ENCODE measurements around the gene CLIC1. TPM values are rescaled to one million over a fixed set of nuclear protein-coding genes. Genes with fewer than 3 reads are reported as not detected.

The CLIC1 gene
- total RNA-seq, 1 experiment from 2014 or later, result 1,071 TPM

DNA sequence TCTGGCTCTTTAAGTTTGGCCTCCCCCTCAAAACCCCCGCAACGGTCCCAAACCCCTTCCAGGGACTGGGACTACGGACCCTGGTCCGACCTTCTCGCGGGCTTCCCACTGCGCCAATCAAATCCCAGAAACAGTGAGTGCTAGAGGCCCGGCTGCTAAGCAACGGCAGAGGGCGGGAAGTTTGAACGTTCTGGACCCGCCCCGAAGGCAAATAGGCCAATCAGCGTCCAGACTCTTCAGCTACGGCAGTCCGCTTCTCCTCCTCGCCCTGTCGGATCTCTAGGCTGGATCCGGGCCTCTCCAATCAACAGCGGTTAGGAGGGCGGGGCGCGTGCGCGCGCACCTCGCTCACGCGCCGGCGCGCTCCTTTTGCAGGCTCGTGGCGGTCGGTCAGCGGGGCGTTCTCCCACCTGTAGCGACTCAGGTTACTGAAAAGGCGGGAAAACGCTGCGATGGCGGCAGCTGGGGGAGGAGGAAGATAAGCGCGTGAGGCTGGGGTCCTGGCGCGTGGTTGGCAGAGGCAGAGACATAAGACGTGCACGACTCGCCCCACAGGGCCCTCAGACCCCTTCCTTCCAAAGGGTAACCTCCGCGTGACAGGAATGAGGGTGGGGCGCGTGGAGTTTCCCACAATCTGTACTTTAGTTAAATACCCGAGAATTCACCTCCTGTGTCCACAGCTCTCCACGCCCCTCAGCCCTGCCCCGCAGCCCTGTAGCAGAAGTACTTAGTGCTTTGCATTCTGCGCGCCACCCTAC, 3.5 kb upstream of the CLIC1 start, which contains the start of gene MSH5:
Gene MSH5 (plus strand): TSS at position 367 of the 758 bp plus-strand sequence. CDS start 462 bp downstream, outside the sequence.
- Histone ChIP-seq H3K9me3 (replicated peaks) (no peaks in the 10 kb centered on the region), H3K4me3 (peak within 1 kb of the TSS; percentile 57), H3K27ac (peak within 1 kb of the TSS; percentile 94), H3K4me1 (replicated peaks) (peaks cover 36% of the 10 kb centered on the region), H3K27me3 (replicated peaks) (no peaks in the 10 kb centered on the region), H3K36me3 (peaks cover 45% of the 10 kb centered on the region)
- DNase-seq (ENCODE audit: low read depth in 1 of 2, low spot score in 2 of 2), result peak; percentile 98 to 99

GRCh38 chr6:31737991-31738979, 2.0 kb upstream of the CLIC1 start:
- Histone ChIP-seq H3K9me3 (replicated peaks) (no peaks in the 10 kb centered on the region), H3K27me3 (replicated peaks) (no peaks in the 10 kb centered on the region), H3K4me1 (replicated peaks) (peaks cover 48% of the 10 kb centered on the region), H3K4me3 (no peak overlapping the region; the same call in 1 of the 2 replicates), H3K27ac (peak overlapping the region; percentile 94), H3K36me3 (peaks cover 52% of the 10 kb centered on the region)
- DNase-seq (ENCODE audit: low read depth in 1 of 2, low spot score in 2 of 2), result peak; percentile 83 to 89

- peaks cover 52% of the 10 kb centered on the region for H3K36me3 ChIP-seq
- no peaks in the 10 kb centered on the region for H3K27me3 ChIP-seq (replicated peaks)
- H3K9me3 ChIP-seq (replicated peaks), result no peaks in the 10 kb centered on the region
- peaks cover 48% of the 10 kb centered on the region for H3K4me1 ChIP-seq (replicated peaks)
- no peak overlapping the region for H3K4me3 ChIP-seq
- H3K27ac ChIP-seq, result peak overlapping the region; percentile 94
- no peak for DNase-seq (ENCODE audit: low read depth in 1 of 2, low spot score in 2 of 2)
Measured at GRCh38 chr6:31737315-31737990, 1.1 kb upstream of the CLIC1 start.

DNA sequence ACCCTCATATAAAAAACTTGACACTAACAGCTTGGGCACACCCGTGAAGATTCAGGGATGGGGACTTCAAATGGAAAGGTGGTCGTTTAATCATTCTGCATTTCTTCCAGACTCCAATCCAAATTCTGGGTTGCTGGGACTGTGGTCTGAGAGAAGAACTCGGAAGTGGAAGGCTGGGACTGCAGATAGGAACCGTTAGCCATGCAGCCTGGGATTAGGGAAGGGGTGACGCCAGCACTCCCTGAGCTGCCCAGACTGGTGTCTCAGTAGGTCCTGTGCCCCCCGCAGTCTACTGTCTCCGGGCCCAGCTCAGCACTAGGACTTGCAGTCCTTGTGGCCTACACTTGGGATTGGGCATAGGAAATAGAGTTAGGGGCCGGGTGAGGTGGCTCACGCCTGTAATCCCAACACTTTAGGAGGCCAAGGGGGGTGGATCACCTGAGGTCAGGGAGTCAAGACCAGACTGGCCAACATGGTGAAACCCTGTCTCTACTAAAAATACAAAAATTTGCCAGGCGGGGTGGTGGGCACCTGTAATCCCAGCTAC, 511 bp upstream of the CLIC1 start:
- DNase-seq (ENCODE audit: low read depth in 1 of 2, low spot score in 2 of 2), result no peak
- H3K27me3 ChIP-seq (replicated peaks), result no peaks in the 10 kb centered on the region
- peak overlapping the region; percentile 78 for H3K27ac ChIP-seq

DNA sequence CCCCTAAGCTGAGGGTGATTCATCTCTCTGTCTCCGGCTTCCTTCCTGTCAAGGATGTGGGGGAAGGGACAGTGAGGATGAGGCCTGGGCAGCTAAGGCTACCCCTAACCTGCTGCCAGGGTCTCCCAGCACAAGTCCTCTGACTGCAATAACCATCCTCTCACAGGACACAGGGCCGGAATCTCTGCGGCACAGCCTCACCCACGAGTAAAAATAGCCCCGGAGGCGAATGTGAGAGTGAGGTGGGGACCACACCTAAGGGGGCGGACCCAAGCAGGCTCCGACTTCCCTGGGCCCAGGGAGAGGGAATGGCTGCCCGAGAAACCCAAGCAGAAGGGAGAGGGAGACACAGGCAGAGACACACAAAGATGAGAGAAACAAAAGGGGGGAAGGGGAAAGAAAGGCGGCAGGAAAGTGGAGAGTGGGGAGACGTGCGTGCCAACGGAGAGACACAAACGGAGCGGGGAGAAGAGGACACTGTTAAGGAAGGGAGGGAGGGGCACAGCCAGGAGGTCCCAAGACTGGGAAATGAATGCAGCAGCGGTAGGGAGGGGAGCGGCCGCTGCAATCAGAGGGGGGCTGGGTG, 1.4 kb downstream of the CLIC1 start:
- Histone ChIP-seq H3K4me1 (replicated peaks) (peaks cover 51% of the 10 kb centered on the region), H3K27me3 (replicated peaks) (no peaks in the 10 kb centered on the region), H3K4me3 (peak overlapping the region; percentile 53), H3K36me3 (peaks cover 62% of the 10 kb centered on the region), H3K27ac (peak overlapping the region; percentile 78), H3K9me3 (replicated peaks) (peaks cover 1% of the 10 kb centered on the region)
- DNase-seq (ENCODE audit: low read depth in 1 of 2, low spot score in 2 of 2), result peak; percentile 88 to 92

More for the DNA sequence above, 511 bp upstream of the CLIC1 start:
- H3K4me3 ChIP-seq, result peak overlapping the region; percentile 53
- H3K4me1 ChIP-seq (replicated peaks), result peaks cover 48% of the 10 kb centered on the region
- no peaks in the 10 kb centered on the region for H3K9me3 ChIP-seq (replicated peaks)
- peaks cover 52% of the 10 kb centered on the region for H3K36me3 ChIP-seq

- peaks cover 51% of the 10 kb centered on the region for H3K4me1 ChIP-seq (replicated peaks)
- peak overlapping the region; percentile 53 for H3K4me3 ChIP-seq
- H3K9me3 ChIP-seq (replicated peaks), result peaks cover 3% of the 10 kb centered on the region
- H3K27ac ChIP-seq, result peak overlapping the region; percentile 78
- peaks cover 64% of the 10 kb centered on the region for H3K36me3 ChIP-seq
- no peak for DNase-seq (ENCODE audit: low read depth in 1 of 2, low spot score in 2 of 2)
- H3K27me3 ChIP-seq (replicated peaks), result no peaks in the 10 kb centered on the region
Measured at GRCh38 chr6:31734247-31734820, 2.0 kb downstream of the CLIC1 start.

DNA sequence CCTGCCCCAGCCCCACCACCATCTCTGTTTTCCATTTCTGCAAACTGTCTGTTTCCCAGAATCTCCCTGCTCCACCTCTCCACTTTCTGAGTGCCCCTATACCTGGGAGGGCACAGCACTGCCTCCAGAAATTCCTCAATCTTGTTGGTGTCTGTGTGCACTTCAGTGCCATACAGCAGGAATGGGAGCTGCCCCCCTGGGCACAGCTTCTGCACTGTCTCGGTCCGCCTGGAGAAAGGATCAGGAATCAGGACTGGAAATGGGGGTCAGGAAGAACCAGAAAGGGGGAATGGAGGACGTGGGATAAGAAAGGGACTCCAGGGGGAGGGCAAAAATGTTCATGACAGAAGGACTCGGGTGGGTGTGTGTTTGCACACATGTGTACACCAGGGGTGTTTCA, 2.6 kb downstream of the CLIC1 start:
- Histone ChIP-seq H3K9me3 (replicated peaks) (peaks cover 3% of the 10 kb centered on the region), H3K4me3 (peak overlapping the region; percentile 53), H3K27me3 (replicated peaks) (no peaks in the 10 kb centered on the region), H3K36me3 (peaks cover 67% of the 10 kb centered on the region), H3K27ac (no peak overlapping the region; the same call in 1 of the 2 replicates), H3K4me1 (replicated peaks) (peaks cover 52% of the 10 kb centered on the region)
- no peak for DNase-seq (ENCODE audit: low read depth in 1 of 2, low spot score in 2 of 2)

DNA sequence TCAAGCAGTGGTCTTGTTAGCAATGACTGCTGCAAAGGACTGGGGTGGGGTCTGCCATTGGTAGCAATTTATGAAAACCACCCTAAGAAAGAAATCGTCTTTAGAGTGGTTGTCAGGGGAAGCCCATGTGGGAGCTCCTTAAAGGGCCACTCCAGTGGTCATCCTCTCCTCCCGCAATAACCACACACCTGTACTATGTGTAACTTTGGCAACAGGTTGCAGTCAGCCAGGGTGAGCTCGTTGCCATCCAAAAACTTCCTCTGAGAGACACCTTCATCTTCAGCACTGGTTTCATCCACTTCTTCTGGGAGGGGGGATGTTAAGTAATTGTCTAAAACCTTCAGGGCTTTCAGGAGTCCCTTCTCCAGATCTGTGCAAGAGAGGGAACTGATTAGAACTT, 4.3 kb downstream of the CLIC1 start:
- no peak for DNase-seq (ENCODE audit: low read depth in 1 of 2, low spot score in 2 of 2)
- Histone ChIP-seq H3K36me3 (peaks cover 83% of the 10 kb centered on the region), H3K9me3 (replicated peaks) (peaks cover 3% of the 10 kb centered on the region), H3K4me1 (replicated peaks) (peaks cover 37% of the 10 kb centered on the region), H3K27ac (no peak overlapping the region), H3K4me3 (no peak overlapping the region), H3K27me3 (replicated peaks) (no peaks in the 10 kb centered on the region)

GRCh38 chr6:31730631-31731086, 5.7 kb downstream of the CLIC1 start:
- Histone ChIP-seq H3K9me3 (replicated peaks) (peaks cover 3% of the 10 kb centered on the region), H3K27me3 (replicated peaks) (no peaks in the 10 kb centered on the region), H3K27ac (0 out of 2 replicates have a peak overlapping the region, but pooled peaks have one; percentile 5), H3K36me3 (peaks cover 88% of the 10 kb centered on the region), H3K4me1 (replicated peaks) (peaks cover 31% of the 10 kb centered on the region), H3K4me3 (peak overlapping the region; percentile 58; the same call in 1 of the 2 replicates)
- DNase-seq (ENCODE audit: low read depth in 1 of 2, low spot score in 2 of 2), result peak in 1 of 2 experiments; percentile 22

GRCh38 chr6:31729979-31730630, 6.2 kb downstream of the CLIC1 start:
- H3K9me3 ChIP-seq (replicated peaks), result peaks cover 3% of the 10 kb centered on the region
- H3K27me3 ChIP-seq (replicated peaks), result no peaks in the 10 kb centered on the region
- peak overlapping the region; percentile 58 for H3K4me3 ChIP-seq
- H3K27ac ChIP-seq, result peak overlapping the region; percentile 76
- H3K4me1 ChIP-seq (replicated peaks), result peaks cover 31% of the 10 kb centered on the region
- peak; percentile 94 to 95 for DNase-seq (ENCODE audit: low read depth in 1 of 2, low spot score in 2 of 2)
- H3K36me3 ChIP-seq, result peaks cover 83% of the 10 kb centered on the region

DNA sequence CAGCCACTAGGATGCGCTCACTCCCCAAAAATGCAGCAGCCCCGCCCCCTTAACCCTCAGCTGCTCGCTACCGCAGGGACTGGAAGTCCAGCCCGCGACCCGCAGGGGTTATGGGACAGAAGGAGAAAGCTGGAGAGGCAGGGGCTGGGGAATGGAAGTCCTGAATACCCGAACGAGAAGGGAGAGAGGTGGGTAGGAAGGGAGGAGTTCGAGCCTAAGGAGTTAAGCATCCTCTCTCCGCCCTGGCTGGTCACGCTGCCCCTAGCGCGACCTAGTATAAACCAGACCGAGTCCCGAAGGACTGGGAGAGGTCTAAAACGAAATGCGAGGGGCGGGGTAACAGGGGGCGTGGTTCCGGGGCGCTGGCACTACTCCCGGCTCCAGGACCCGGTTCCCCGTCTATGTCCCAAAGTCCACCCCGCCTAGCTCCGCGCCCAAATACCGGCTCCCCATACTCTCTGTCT, 6.8 kb downstream of the CLIC1 start:
- Histone ChIP-seq H3K4me3 (peak overlapping the region; percentile 58), H3K4me1 (replicated peaks) (peaks cover 30% of the 10 kb centered on the region), H3K36me3 (peaks cover 77% of the 10 kb centered on the region), H3K27ac (peak overlapping the region; percentile 76), H3K9me3 (replicated peaks) (peaks cover 3% of the 10 kb centered on the region), H3K27me3 (replicated peaks) (no peaks in the 10 kb centered on the region)
- peak; percentile 94 to 98 for DNase-seq (ENCODE audit: low read depth in 1 of 2, low spot score in 2 of 2)

Measured in SJSA1 (cell line).